Ectodermal cell (in vitro differentiated cells): ENCODE data around the gene KIAA2012.
A peak's percentile ranks its signal among the peaks of the same experiment; 100 is the strongest.

Experiments used
- H3K27ac ChIP-seq: 2 replicates; pipeline ENCODE4 v1.7.0; 2013; ENCODE audit warnings: mild to moderate bottlenecking, low read depth, low read length; ENCODE audit not compliant: insufficient read depth, poor library complexity, severe bottlenecking
- H3K27me3 ChIP-seq: 2 replicates; pipeline ENCODE4 v1.7.0; 2013; ENCODE audit warnings: mild to moderate bottlenecking, low read length; ENCODE audit not compliant: insufficient read depth, control insufficient read depth, poor library complexity, severe bottlenecking
- H3K36me3 ChIP-seq: one replicate; pipeline ENCODE4 v1.7.0; 2013; ENCODE audit warnings: low read length; ENCODE audit not compliant: control insufficient read depth, insufficient read depth
- H3K4me1 ChIP-seq: one replicate; pipeline ENCODE4 v1.7.0; 2013; ENCODE audit warnings: low read length; ENCODE audit not compliant: control insufficient read depth, insufficient read depth
- H3K4me3 ChIP-seq: 2 replicates; pipeline ENCODE4 v1.7.0; 2013; ENCODE audit warnings: low read depth, low read length, control low read depth; ENCODE audit not compliant: insufficient read depth
- H3K9me3 ChIP-seq: 2 replicates; pipeline ENCODE4 v1.7.0; 2013; ENCODE audit warnings: mild to moderate bottlenecking, low read length, moderate library complexity; ENCODE audit not compliant: control insufficient read depth
- WGBS, 2 experiments: methylation state at CpG; one replicate each; pipeline ENCODE4 v1.1.7; 2013; ENCODE audit warnings: missing lambda C conversion rate in 2 of 2; 5-methylcytosine and 5-hydroxymethylcytosine counted together

The KIAA2012 gene

GRCh38 chr2:202034249-202035088 lies 38.6 kb upstream of the KIAA2012 start:
- Histone ChIP-seq H3K4me3 (peak overlapping the region; percentile 92), H3K27ac (peak overlapping the region; percentile 94), H3K27me3 (no peaks in the 10 kb centered on the region), H3K36me3 (peaks cover 20% of the 10 kb centered on the region), H3K9me3 (no peaks in the 10 kb centered on the region), H3K4me1 (peaks cover 18% of the 10 kb centered on the region)
- 0% methylated on average over 105 of the region's 105 CpGs for WGBS, 2 experiments

- H3K4me3 ChIP-seq, result peak overlapping the region; percentile 92
- no peaks in the 10 kb centered on the region for H3K27me3 ChIP-seq
- peaks cover 20% of the 10 kb centered on the region for H3K36me3 ChIP-seq
- peaks cover 18% of the 10 kb centered on the region for H3K4me1 ChIP-seq
- no peaks in the 10 kb centered on the region for H3K9me3 ChIP-seq
- H3K27ac ChIP-seq, result peak overlapping the region; percentile 94
- 7% methylated on average over 78 of the region's 78 CpGs for WGBS, 2 experiments
Measured at GRCh38 chr2:202035089-202035940, 37.7 kb upstream of the KIAA2012 start.

GRCh38 chr2:202035941-202036372 lies 37.1 kb upstream of the KIAA2012 start:
- WGBS, 2 experiments, result 10 to 12% methylated on average over 32 of the region's 32 CpGs
- no peaks in the 10 kb centered on the region for H3K27me3 ChIP-seq
- H3K36me3 ChIP-seq, result peaks cover 20% of the 10 kb centered on the region
- peak overlapping the region; percentile 92 for H3K4me3 ChIP-seq
- H3K9me3 ChIP-seq, result no peaks in the 10 kb centered on the region
- H3K4me1 ChIP-seq, result peaks cover 19% of the 10 kb centered on the region
- H3K27ac ChIP-seq, result peak overlapping the region; percentile 47

GRCh38 chr2:202036601-202037037 lies 36.4 kb upstream of the KIAA2012 start:
- H3K9me3 ChIP-seq, result no peaks in the 10 kb centered on the region
- peaks cover 13% of the 10 kb centered on the region for H3K4me1 ChIP-seq
- H3K27me3 ChIP-seq, result no peaks in the 10 kb centered on the region
- peaks cover 20% of the 10 kb centered on the region for H3K36me3 ChIP-seq
- H3K27ac ChIP-seq, result peak overlapping the region; percentile 80
- 1% methylated on average over 15 of the region's 15 CpGs for WGBS, 2 experiments
- H3K4me3 ChIP-seq, result peak overlapping the region; percentile 92

GRCh38 chr2:202037086-202037485 lies 36.0 kb upstream of the KIAA2012 start:
- H3K4me3 ChIP-seq, result peak overlapping the region; percentile 92
- peaks cover 12% of the 10 kb centered on the region for H3K4me1 ChIP-seq
- H3K27me3 ChIP-seq, result no peaks in the 10 kb centered on the region
- H3K36me3 ChIP-seq, result peaks cover 20% of the 10 kb centered on the region
- H3K27ac ChIP-seq, result peak overlapping the region; percentile 80
- WGBS, 2 experiments, result 4 to 6% methylated on average over 7 of the region's 7 CpGs
- H3K9me3 ChIP-seq, result no peaks in the 10 kb centered on the region

- Histone ChIP-seq H3K9me3 (no peaks in the 10 kb centered on the region), H3K27me3 (no peaks in the 10 kb centered on the region), H3K4me1 (peaks cover 12% of the 10 kb centered on the region), H3K27ac (peak overlapping the region; percentile 66), H3K36me3 (peaks cover 20% of the 10 kb centered on the region), H3K4me3 (peak overlapping the region; percentile 41)
- WGBS, 2 experiments, result 11 to 20% methylated on average over 4 of the region's 4 CpGs
Measured at GRCh38 chr2:202038471-202039277, 34.4 kb upstream of the KIAA2012 start.

GRCh38 chr2:202039278-202040078 lies 33.6 kb upstream of the KIAA2012 start:
- peak overlapping the region; percentile 41 for H3K4me3 ChIP-seq
- 9 to 12% methylated on average over 11 to 12 of the region's 13 CpGs for WGBS, 2 experiments
- peak overlapping the region; percentile 66 for H3K27ac ChIP-seq
- peaks cover 12% of the 10 kb centered on the region for H3K4me1 ChIP-seq
- no peaks in the 10 kb centered on the region for H3K27me3 ChIP-seq
- H3K9me3 ChIP-seq, result no peaks in the 10 kb centered on the region
- H3K36me3 ChIP-seq, result peaks cover 20% of the 10 kb centered on the region

- Histone ChIP-seq H3K36me3 (peaks cover 16% of the 10 kb centered on the region), H3K9me3 (no peaks in the 10 kb centered on the region), H3K27me3 (no peaks in the 10 kb centered on the region), H3K4me3 (no peak overlapping the region), H3K27ac (no peak overlapping the region), H3K4me1 (peaks cover 12% of the 10 kb centered on the region)
- 89 to 96% methylated on average over 3 to 4 of the region's 4 CpGs for WGBS, 2 experiments
Measured at GRCh38 chr2:202040079-202040844, 32.8 kb upstream of the KIAA2012 start.

- no peaks in the 10 kb centered on the region for H3K9me3 ChIP-seq
- H3K27ac ChIP-seq, result no peak overlapping the region
- H3K4me1 ChIP-seq, result peaks cover 12% of the 10 kb centered on the region
- no peaks in the 10 kb centered on the region for H3K27me3 ChIP-seq
- H3K36me3 ChIP-seq, result no peaks in the 10 kb centered on the region
- 93 to 94% methylated on average over 5 of the region's 5 CpGs for WGBS, 2 experiments
- no peak overlapping the region for H3K4me3 ChIP-seq
Measured at GRCh38 chr2:202042444-202042843, 30.6 kb upstream of the KIAA2012 start.
